Breast epithelium (tissue), 3 donors: ENCODE results near the gene EMILIN3.

Experiments used
- CTCF ChIP-seq, 3 donors: fragments of 450-650 bp; IDR thresholded peaks; one replicate each; pipeline ENCODE4 v1.5.1; 2016 to 2017; ENCODE audit warnings: antibody characterized with exemption in 3 of 3, mild to moderate bottlenecking in 3 of 3, moderate library complexity in 3 of 3
- POLR2A ChIP-seq: fragments of 450-650 bp; IDR thresholded peaks from one replicate; pipeline ENCODE4 v1.6.1; 2016; ENCODE audit warnings: antibody characterized with exemption, mild to moderate bottlenecking, moderate library complexity
- POLR2AphosphoS5 ChIP-seq, 3 donors: sonication (generic); formaldehyde crosslinking; IDR thresholded peaks; one replicate each; pipeline ENCODE4 v1.6.1; 2017; ENCODE audit warnings: antibody characterized with exemption in 3 of 3

GRCh38 chr20:41360831-41361756 is 5.5 kb downstream of the EMILIN3 start:
- TF ChIP-seq CTCF (IDR thresholded peaks at IDR 0.05) (no peak), POLR2A (no peak), POLR2AphosphoS5 (IDR thresholded peaks at IDR 0.05) (no peak)
